Measurements from ENCODE around the gene DPP10.

Gene DPP10

DNA sequence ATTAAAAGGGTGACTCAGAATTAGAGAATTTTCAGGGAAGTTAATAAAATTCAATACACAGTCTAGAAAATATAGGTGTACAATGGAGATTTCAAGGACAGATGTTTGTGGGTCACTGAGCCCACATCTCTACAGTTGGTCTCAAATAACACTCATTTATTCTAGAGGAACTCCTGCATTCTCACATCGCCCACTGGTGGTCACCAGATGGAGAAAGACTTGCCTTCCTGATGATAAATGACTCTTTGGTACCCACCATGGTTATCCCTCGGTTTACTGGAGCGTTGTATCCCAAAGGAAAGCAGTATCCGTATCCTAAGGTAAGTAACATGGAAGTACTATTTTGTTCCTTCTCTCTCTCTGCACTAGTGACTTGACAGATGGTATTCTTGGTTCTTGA, 1297.1 kb downstream of the DPP10 start:
- no peak for DNase-seq

DNA sequence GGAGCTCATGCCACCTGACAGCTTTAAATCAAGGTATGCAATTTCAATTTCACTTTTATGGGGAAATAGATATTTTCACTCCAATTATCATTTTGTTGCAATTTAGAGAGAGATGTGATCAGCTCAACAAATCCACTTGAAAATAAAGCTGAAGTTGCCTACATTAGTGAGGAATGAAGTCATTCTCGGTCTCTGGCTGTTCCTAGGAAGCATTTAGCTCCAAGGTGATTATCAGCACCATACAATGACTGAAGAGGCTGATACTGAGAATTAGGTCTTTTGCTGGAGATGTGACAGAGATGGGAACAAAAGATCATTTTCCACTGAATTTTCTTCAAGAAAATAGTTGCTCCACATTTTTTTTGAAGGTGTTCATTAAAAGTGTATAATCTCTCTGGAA, 1303.7 kb downstream of the DPP10 start:
- DNase-seq = no peak

DNA sequence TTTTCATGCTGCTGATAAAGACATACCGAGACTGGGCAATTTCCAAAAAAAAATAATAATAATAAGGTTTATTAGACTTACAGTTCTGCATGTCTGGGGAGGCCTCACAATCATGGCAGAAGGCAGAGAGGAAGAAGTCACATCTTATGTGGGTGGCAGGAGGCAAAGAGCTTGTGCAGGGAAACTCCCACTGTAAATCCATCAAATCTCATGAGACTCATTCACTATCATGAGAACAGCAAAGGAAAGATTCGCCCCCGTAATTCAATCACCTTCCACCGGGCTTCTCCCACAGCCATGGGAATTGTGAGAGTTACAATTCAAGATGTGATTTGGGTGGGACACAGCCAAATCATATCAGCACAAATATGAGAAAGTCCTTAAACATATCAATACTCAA, 1314.8 kb downstream of the DPP10 start:
- no peak for DNase-seq

DNA sequence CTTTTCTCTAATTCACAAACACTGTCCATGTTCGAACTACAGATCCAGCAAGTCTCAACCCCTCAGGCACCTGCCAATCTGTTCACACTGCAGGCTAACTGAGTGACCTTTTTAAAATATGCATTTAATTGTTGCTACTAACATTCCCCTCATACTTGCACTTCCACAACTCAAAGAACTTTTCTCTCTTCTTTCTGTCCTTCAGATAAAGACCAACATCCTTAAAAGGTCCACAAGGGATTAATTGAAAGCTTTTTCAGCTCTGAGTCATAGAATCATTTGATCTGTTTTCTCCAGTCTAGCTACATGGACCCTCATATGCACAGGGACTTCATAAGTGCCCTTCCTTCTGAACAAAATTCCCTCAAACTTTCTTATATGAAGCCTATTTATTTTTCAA, 1321.2 kb downstream of the DPP10 start:
- no peak for DNase-seq

DNA sequence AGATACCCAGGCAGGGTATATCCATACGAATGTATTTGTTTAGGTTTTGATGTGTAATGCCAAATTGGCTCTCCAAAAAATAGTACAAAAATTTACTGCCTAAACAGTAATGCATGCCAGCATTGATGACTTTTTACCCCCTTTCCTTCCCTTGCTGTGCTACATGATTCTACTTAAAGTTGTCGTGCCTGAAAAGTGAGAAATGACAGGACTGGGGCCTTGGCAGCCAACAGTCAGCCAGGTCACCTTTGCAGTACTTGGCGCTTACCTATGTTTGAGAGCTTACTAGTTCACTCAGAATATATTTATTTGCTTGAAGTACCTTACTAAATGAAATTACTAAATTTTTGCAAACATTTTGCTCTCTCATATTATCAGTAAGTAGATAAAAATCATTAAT, 1329.1 kb downstream of the DPP10 start:
- no peak for DNase-seq

DNA sequence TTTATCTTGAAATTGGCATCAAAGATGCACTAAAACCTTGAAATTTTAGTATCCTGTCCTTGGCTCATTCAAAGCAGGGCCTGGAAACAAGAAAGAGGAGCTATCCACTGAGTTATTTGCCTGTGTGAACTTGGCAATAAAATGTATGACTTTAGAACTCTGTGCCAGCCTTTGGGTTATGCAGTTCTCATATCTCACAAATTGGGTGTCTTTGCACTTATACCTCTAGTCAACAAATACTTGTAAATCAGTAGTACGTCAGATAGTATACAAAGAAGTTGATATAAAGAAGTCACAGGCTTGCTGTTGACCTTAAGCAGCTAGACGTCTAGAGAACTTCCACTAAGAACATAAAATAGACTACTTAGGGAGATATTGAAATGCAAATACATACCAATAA, 1331.9 kb downstream of the DPP10 start:
- DNase-seq = no peak

DNA sequence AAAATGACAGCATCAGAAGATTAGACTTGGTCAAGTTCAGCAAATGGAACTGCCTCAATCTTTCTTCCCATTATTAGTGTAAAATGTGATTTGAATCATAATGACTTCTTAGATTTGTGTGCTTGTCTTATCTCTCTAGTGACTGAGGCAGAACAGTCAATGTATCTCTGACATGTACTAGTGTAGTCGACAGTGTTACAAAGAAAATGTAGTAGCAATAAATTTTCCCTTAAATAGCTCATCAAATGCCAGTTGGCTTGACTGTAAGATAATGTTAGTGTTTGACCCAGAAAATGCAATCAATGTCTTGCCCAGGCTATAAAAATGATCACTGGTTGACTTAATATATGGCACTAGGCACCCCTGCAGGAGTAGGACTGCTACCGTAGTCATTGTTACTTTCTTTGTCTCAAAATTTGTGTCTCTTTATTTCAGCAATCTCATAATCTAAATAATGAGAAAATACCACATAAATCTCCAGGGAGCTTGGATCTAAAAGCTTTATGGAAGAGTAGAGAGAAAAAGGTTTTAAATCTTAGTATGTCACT, 1336.7 kb downstream of the DPP10 start:
- DNase-seq = no peak

DNA sequence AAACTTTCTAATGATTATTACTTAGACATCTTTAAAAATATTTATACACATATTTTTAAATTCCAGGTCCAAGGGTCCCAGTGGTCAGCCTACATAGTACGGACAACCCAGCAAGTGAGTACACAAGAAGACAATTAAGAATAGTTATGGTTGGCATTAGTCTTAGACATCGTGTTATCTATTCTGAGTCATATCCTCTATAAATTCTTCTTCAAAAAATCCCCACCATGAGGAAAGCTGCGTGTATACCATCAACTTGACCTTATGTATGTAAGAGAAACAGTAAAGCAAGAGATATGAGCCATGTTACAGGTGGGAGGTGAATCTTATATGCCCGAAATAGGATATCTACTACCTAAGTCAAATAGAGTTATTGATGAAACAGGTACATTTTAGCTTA, 1339.8 kb downstream of the DPP10 start:
- no peak for DNase-seq

DNA sequence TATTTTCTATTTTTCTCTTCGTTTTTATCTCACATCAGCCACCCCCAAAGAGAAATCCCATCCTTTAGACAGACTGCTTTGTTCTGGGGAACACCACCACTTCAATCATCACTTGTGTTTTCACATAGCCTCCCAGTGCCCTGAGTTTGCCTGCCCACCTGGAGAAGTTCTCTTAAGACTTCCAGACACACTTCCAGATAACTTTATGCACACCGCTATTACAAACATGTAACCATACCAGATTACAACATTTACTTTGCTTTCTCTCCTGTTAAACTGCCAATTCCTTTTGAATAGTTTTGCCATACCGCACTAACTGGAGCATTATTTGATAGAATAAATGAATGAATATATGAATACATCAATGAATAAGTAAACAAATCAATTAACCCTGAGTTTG, 1353.6 kb downstream of the DPP10 start:
- DNase-seq = no peak

DNA sequence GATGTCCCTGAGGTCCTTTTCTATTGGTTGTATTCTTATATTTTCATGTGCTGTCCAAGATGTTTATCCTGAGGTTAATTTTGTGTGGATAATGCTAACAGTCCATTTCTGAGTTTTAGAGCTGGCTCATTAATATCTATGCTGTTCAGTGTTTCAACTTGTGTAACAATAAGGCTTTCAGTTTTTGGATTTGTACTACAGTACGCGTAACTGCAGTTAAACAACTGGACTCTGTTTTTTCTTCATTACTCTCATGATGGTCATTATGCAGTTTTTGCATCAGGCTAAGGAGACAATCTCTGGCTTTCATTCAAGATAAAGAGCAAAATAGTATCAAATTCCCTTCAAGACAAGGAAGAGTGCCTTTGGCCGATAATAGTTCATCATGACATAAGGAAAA, 1364.8 kb downstream of the DPP10 start:
- no peak for DNase-seq

DNA sequence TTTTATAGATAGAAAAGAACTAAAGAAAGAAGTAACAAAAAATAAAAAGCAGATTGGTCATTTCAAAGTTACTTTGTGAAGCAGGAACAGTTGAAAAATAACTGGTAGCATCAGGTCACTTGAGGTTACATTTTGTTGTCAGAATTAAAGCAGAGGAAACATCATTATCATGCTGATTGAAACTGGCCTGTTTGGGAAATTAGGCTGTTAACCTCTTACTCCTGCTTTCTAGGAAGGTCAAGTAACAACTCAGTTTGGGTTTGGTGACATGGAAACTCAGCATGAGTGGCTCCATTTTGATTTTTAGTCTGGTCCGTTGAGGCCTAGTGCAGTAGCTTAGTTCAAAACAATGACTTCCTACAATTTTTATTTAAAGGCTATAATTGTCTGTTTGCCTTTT, 1383.5 kb downstream of the DPP10 start:
- no peak for DNase-seq

DNA sequence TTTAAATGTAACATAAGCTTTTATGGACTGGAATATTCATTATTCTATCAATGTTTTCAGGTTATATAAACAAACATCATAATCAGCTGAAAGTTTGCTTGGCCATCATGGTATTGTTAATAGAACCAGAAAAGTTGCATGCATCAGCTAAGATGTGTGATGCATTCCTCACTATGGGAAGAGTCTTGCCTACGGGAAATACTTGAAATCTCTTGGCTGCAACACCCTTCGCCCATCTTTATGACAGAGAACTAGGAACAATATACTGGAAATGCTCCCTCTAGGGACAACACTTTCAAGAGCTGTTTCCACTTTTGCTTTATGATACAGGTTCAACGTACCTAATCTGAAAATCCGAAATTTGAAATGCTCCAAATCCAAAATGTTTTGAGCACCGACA, 1390.8 kb downstream of the DPP10 start:
- DNase-seq = no peak

DNA sequence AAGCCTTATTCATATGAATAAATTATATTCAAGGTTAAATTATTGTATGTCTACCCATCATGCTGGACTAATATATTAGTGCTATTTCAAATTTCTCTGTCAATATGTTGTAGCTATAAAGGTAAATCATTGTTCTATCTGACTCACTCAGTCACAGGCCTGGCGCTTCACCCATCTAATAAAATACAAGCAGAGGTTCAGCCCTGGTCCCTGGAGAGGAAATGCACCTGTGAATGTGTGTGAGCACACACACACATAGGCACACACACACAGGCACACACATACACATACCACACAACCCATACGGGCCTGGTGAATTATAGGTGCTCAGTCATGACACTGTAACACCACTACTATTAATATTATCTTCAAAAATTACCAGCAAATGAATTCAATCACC, 1396.1 kb downstream of the DPP10 start:
- no peak for DNase-seq

DNA sequence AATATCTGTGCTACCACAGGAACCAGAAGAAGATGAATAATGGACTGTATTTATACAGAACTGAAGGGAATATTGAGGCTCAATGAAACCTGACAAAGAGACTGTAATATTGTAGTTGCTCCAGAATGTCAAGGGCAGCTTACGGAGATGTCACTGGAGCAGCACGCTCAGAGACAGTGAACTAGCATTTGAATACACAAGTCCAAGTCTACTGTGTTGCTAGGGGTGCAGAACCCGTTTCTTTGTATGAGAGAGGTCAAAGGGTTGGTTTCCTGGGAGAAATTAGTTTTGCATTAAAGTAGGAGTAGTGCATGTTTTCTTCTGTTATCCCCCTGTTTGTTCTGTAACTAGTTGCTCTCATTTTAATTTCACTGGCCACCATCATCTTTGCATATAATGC, 1399.9 kb downstream of the DPP10 start:
- no peak for DNase-seq

DNA sequence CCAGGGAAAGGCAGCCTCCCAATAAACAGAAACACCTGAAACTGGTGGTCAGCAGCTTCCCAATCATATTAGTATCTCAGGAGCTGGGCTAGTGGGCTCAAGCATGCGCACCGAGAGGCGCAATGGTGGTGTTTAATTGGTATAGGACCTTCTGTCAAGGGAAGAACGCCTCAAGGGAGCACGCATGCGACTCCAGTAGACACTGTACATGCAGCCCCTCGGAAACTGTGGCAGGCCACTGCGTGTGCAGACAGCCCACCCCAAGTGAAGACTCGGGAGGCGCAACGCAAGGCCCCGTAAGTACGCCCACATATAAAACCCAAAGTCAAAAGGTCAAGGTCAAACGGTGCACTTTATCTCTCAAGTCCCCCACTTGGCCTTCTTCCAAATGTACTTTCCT, 1405.8 kb downstream of the DPP10 start:
- DNase-seq = no peak

DNA sequence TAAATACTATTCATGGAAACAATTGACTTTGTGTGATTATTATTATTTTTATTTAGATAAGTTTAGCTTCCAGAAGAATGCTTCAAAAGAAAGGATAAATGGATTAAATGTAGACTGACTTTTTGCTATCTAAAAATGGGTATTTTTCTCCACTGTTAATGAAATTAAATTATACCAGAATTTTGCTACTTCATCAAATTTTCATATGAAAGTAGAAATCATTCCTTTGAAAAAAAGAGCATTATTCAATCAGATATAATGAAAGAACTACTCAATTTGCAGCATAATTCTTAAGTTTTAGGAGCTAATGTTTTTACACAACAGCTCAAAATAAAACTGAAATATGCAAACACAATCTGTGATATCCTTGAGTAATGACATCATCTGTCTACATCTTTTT, 1424.6 kb downstream of the DPP10 start:
- no peak for DNase-seq

DNA sequence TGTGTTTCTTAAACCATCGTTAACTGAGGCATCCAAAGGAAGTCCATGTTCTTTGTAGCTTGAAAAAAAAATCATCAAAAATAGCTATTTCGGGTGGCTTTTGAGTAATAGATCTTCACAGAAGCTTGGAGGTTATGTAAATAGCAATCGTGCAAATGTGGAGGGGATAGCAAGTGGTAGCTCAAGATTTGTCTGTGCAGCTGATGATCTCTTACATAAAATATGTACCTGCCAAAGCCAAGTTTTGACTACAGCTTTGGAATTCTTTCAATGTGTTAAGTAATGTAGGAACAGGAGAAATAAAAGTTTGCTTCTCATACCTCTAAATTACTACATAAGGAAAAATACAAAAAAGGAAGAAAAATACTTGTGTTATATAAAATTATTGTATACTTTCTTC, 1432.0 kb downstream of the DPP10 start:
- no peak for DNase-seq

DNA sequence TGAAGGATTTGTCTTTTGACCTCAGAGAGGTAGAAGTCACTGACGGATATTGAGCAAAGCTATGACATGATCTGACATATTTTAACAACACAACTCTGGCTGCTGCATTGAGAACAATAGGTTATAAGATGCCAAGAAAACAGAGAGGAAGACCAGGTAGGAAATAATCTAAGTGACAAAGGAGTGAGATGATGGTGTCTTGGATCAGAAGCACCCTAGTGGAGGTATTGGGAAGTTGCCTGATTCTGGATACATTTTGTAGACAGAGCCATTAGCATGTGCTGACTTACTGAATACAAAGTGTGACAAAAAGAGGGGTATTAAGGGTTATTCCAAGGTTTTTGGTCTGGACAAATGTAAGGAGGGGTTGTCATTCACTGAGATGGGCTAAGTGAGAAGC, 1438.1 kb downstream of the DPP10 start:
- no peak for DNase-seq

DNA sequence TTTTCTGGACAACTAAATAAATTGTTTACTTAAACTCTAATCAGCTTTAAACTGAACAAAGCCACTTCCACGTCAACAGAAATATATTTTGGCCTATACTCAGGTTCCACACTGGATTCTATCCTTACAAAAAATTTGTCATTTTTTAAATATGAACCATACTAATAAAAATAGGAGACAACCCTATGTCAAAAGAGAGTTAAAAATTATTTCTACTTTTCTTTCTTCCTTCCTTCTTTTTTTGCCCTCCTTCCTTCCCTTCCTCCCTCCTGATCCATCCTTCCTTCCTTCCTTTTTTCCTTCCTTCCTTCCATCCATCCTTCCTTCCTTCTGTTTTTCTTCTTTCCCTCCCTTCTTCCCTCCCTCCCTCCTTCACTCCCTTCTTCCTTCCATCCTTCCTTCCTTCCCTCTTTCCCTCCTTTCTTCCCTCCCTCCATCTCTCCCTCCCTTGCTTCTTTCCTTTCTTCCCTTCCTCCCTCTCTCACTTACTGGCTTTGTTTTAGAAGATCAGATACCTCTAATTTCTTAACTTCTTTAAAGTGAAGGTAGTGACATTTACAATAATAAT, 1444.9 kb downstream of the DPP10 start:
- no peak for DNase-seq

Data from right kidney (tissue), 1 donor.